Stimulated activated CD8-positive, alpha-beta memory T cell treated with anti-CD3 and anti-CD28 coated beads, Interleukin-4, amount 100 ng/mL, for 24 hours (primary cell): Measurements from ENCODE around the gene HELQ.

Source experiments
- DNase-seq: peaks from one replicate; pipeline ENCODE4 v3.0.0-alpha.2; 2020; ENCODE audit warnings: low read depth

HELQ gene

GRCh38 chr4:83372931-83373330, 82.7 kb downstream of the HELQ start:
- DNase-seq = no peak

- no peak for DNase-seq
Measured at GRCh38 chr4:83371936-83372335, 83.7 kb downstream of the HELQ start.

- no peak for DNase-seq
Measured at GRCh38 chr4:83371235-83371634, 84.4 kb downstream of the HELQ start.

- no peak for DNase-seq
Measured at GRCh38 chr4:83370640-83370906, 85.0 kb downstream of the HELQ start.

DNA sequence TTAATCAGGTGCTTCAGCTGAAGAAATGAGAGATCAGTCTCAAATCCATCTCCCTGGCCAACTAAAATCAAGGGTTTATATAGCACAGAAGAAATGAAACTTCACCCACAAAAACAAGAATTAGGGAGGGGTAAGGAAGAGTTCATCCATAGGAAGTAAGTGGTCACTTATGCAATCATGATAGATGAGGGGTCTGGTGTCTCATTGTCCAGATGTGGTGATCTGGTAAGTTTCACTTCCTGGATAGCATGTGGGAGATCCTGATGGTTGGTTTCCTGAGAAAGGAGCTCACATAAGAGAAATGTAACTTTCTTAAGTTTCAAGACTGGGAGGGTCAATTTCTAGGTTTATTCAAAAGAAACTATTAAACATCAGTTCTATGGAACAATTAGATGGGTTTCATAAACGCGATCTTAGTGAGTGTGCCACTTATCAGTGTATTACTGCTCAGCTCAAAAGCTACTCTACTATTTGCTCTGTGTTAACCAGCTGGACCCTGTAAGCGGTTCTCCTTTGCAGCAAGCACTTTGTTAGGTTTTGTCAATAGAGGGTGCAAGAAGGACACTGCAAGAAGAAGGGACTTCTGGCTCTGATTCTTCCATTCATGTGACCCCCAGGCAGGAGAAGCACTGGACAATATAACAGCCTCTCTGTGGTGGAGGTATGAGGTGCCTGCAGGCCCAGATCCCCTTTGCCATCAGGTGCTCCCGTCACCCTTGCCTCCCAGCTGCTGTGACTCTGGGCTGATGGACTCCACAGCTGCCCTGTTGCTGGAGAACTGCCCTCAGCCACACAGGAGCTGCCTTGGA, 85.6 kb downstream of the HELQ start:
- DNase-seq = no peak

DNA sequence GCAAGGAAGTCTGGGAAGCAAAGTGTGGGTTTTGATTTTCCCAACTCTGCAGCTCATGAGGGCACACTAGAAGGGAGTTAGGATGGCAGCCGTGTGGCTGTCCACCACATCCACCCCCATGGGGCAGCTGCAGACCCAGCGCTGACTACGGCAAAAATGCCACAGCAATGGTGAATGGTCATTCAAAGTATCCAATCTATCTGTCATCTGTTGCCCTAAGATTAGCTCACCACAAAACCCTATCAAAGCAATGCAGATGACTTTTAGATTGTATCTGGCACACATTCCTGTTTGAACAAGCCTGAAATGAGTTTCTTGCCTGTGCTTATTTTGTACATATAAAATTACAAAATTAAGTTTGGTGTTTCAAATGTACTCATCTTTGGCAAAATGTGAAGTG, 91.3 kb downstream of the HELQ start:
- no peak for DNase-seq

DNA sequence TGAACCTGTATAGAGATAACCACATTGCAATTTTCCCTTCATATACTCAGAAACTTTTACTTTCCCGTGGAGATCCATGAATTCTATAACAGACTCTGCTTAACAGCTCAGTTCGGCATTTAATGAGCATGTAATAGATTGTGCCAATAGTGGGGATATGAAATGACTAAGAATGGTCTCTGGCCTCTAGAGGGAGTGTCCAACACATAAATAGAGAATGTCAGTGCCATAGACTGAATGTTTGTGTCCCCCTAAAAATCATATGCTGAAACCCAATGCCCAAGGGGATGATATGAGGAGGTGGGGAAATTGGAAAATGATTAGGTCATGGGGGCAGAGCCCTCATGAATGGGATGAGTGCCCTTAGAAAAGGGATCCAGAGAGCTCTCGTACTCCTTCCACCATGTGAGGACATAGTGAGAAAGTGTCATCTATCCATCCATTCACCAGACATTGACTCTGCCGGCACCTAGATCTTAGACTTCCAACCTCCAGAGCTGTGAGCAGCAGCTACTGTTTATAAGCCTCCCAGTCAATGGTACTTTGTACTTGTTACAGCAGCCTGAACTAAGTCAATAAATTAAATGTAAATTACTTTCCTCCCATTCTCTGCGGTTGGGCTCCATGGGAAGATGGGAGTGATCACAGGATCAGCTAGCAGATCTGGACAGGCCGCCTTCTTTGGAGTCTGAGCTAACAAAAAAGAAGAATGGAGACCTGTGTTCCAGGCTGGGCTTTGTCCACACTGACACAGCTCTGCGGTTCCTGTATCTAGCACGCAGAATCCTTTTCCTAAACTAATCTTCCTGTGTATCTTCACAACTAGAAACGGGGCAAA, 92.9 kb downstream of the HELQ start:
- no peak for DNase-seq

DNA sequence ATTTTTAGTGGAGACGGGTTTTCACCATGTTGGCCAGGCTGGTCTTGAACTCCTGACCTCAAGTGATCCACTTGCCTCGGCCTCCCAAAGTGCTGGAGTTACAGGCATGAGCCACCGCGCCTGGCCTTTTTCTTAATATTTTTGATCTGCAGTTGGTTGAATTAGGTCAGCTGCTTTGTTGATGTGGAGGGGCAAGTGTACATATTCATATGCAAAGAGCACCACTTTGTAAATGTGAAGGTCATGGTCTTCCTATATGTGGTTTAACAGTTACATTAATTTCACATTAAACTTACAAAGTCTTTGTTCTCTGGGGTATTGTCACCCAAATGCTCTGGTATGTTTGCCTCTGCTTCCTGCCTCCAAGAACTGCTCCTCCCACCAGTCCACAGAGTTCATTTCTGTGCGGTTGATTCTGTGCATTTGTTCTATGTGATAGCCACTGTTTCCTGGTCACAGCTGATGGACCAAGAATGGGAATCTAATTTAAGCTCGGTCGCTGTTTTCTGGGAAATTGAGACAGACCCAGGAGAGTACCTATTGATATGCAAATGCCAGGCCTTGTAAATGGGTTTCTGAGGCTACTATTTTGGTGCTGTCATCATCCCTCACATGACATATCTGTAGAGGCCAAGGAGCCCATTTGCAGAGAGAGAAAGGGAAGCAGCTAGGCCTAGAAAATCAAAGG, 94.1 kb downstream of the HELQ start:
- no peak for DNase-seq

GRCh38 chr4:83360018-83360417, 95.6 kb downstream of the HELQ start:
- DNase-seq = no peak

DNA sequence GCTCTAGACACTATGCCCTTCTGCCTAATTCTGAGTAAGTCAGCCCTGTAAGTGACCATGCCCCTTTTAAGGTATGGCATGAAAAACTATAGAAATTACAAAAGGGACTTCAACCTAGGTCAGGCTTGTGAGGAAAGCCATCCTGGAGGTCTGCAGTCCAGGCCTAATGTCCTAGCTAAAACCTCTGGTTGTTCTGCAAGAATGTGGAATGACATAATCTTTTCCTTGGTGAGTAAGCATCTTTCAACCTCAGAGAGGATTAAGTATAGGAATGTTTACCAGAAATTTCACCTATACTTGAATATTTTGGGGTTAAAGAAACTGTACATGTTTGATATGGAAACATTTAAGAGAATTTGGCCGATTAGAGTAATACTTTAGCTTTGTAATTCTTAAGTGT, 97.2 kb downstream of the HELQ start:
- DNase-seq = no peak
